ENCODE measurements around the gene C13orf46. TPM values are rescaled to one million over a fixed set of nuclear protein-coding genes. Genes with fewer than 3 reads are reported as not detected.

C13orf46 gene
- total RNA-seq, 1 experiment from 2014 or later, result 1.4 TPM

- no peak overlapping the region for H3K4me3 Mint-ChIP-seq (ENCODE audit: unreplicated experiment)
- no TSS peak for BruUV-seq (replicated peaks)
- peaks cover 21% of the 10 kb centered on the region for H3K9me3 Mint-ChIP-seq (ENCODE audit: unreplicated experiment)
- POLR2A ChIA-PET, result no interaction called here
- TF ChIP-seq CTCF (IDR thresholded peaks at IDR 0.05; ENCODE audit: unreplicated experiment), result no peak
- no peak overlapping the region for H3K27ac Mint-ChIP-seq (ENCODE audit: low read depth, unreplicated experiment)
- intact Hi-C loops (cut with micrococcal nuclease), result no loop called here
- H3K4me1 Mint-ChIP-seq (ENCODE audit: insufficient read depth, unreplicated experiment), result no peaks in the 10 kb centered on the region
- no peaks in the 10 kb centered on the region for H3K27me3 Mint-ChIP-seq (ENCODE audit: insufficient read depth, unreplicated experiment)
- H3K36me3 Mint-ChIP-seq (ENCODE audit: insufficient read depth, unreplicated experiment), result peaks cover 10% of the 10 kb centered on the region
- CTCF ChIA-PET, result interaction anchor here (0.6 kb wide), 1 partner anchor 111 kb away, joined by 4 read pairs; no protein-coding TSS in a partner anchor
- DNase-seq (ENCODE audit: unreplicated experiment), result no peak
These were observed 53.1 kb downstream of the C13orf46 start for GRCh38 chr13:113920606-113921286.

GRCh38 chr13:113919761-113920559 is 53.9 kb downstream of the C13orf46 start:
- Mint-ChIP-seq H3K27ac (ENCODE audit: low read depth, unreplicated experiment) (no peak overlapping the region), H3K9me3 (ENCODE audit: unreplicated experiment) (peaks cover 21% of the 10 kb centered on the region), H3K4me3 (ENCODE audit: unreplicated experiment) (no peak overlapping the region), H3K36me3 (ENCODE audit: insufficient read depth, unreplicated experiment) (peaks cover 10% of the 10 kb centered on the region), H3K4me1 (ENCODE audit: insufficient read depth, unreplicated experiment) (no peaks in the 10 kb centered on the region), H3K27me3 (ENCODE audit: insufficient read depth, unreplicated experiment) (no peaks in the 10 kb centered on the region)
- intact Hi-C loops (cut with micrococcal nuclease), result no loop called here
- DNase-seq (ENCODE audit: unreplicated experiment), result no peak
- BruUV-seq (replicated peaks), result no TSS peak
- ChIA-PET CTCF (no interaction called here), POLR2A (no interaction called here)
- no peak for TF ChIP-seq CTCF (IDR thresholded peaks at IDR 0.05; ENCODE audit: unreplicated experiment)

- Mint-ChIP-seq H3K36me3 (ENCODE audit: insufficient read depth, unreplicated experiment) (peaks cover 10% of the 10 kb centered on the region), H3K4me3 (ENCODE audit: unreplicated experiment) (no peak overlapping the region), H3K4me1 (ENCODE audit: insufficient read depth, unreplicated experiment) (peaks cover 3% of the 10 kb centered on the region), H3K27ac (ENCODE audit: low read depth, unreplicated experiment) (no peak overlapping the region), H3K9me3 (ENCODE audit: unreplicated experiment) (peaks cover 24% of the 10 kb centered on the region), H3K27me3 (ENCODE audit: insufficient read depth, unreplicated experiment) (no peaks in the 10 kb centered on the region)
- no peak for DNase-seq (ENCODE audit: unreplicated experiment)
- ChIA-PET CTCF (interaction anchor here (0.6 kb wide), 1 partner anchor 85 kb away, joined by 3 read pairs; no protein-coding TSS in a partner anchor), POLR2A (no interaction called here)
- no TSS peak for BruUV-seq (replicated peaks)
- TF ChIP-seq CTCF (IDR thresholded peaks at IDR 0.05; ENCODE audit: unreplicated experiment), result no peak
- intact Hi-C loops (cut with micrococcal nuclease), result no loop called here
These were observed 54.7 kb downstream of the C13orf46 start for GRCh38 chr13:113918981-113919701.

- intact Hi-C loops (cut with micrococcal nuclease), result no loop called here
- TF ChIP-seq CTCF (IDR thresholded peaks at IDR 0.05; ENCODE audit: unreplicated experiment), result no peak
- H3K27ac Mint-ChIP-seq (ENCODE audit: low read depth, unreplicated experiment), result no peak overlapping the region
- BruUV-seq (replicated peaks), result no TSS peak
- peaks cover 6% of the 10 kb centered on the region for H3K4me1 Mint-ChIP-seq (ENCODE audit: insufficient read depth, unreplicated experiment)
- DNase-seq (ENCODE audit: unreplicated experiment), result no peak
- peaks cover 27% of the 10 kb centered on the region for H3K9me3 Mint-ChIP-seq (ENCODE audit: unreplicated experiment)
- POLR2A ChIA-PET, result no interaction called here
- CTCF ChIA-PET, result interaction anchor here (0.6 kb wide), 1 partner anchor 85 kb away, joined by 3 read pairs; no protein-coding TSS in a partner anchor
- no peak overlapping the region for H3K4me3 Mint-ChIP-seq (ENCODE audit: unreplicated experiment)
- H3K36me3 Mint-ChIP-seq (ENCODE audit: insufficient read depth, unreplicated experiment), result peaks cover 10% of the 10 kb centered on the region
- no peaks in the 10 kb centered on the region for H3K27me3 Mint-ChIP-seq (ENCODE audit: insufficient read depth, unreplicated experiment)
These were observed 55.3 kb downstream of the C13orf46 start for GRCh38 chr13:113918580-113918979.
